NCI-H2227 (cell line): ENCODE data around the gene FOXS1.
A peak's percentile ranks its signal among the peaks of the same experiment; 100 is the strongest.

ENCODE experiments used
- DNase-seq: peaks from one replicate; lab custom pipeline; 2025; ENCODE audit not compliant: unreplicated experiment; lab: John Stamatoyannopoulos, UW

The FOXS1 gene

GRCh38 chr20:31845300-31845863, at the start of gene FOXS1:
Gene FOXS1, minus strand, starts transcription at chr20:31845604. Its CDS starts 62 bp downstream, at chr20:31845542.
- DNase-seq, result no peak

GRCh38 chr20:31890646-31891045, 45.2 kb upstream of the FOXS1 start:
- no peak for DNase-seq

- no peak for DNase-seq
Observed at GRCh38 chr20:31883829-31884228, 38.4 kb upstream of the FOXS1 start.

DNA sequence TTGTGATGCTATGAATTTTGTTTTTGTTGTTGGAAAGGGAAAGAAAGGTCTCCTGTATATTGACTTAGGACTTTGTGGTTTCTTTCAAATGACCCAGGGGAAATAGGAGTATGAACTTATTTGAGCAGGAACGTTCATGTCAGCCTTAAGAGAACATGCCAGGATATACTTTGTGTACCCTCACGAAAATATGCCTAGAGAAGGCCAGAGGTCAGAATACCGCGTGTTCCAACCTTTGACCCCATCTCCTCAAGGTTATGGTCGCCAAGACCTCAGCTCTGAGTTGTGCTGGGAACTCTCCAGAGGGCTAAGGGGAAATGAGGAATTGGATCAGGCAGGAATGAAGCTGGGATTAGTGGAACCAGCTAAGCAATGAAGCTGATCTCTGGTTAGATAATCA, 36.5 kb upstream of the FOXS1 start:
- DNase-seq, result no peak

- peak; percentile 97 for DNase-seq
Observed at GRCh38 chr20:31879143-31879987, 34.0 kb upstream of the FOXS1 start.

GRCh38 chr20:31877684-31878083, 32.3 kb upstream of the FOXS1 start:
- DNase-seq, result no peak

- no peak for DNase-seq
Observed at GRCh38 chr20:31875671-31876070, 30.3 kb upstream of the FOXS1 start.

DNA sequence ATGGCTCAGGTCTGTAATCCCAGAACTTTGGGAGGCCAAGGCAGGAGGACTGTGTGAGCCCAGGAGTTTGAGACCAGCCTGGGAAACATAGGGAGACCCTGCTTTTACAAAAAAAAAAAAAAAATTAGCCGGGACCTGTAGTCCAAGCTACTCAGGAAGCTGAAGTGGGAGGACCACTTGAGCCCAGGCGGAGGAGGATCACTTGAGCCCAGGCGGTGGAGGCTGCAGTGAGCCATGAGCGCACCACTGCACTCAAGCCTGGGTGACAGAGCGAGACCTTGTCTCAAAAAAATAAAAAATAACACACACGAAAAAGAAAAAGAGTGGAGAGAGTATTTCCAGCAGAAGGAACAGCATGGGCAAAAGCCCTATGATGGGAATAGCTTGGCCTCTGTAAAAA, 27.0 kb upstream of the FOXS1 start:
- DNase-seq, result no peak

DNA sequence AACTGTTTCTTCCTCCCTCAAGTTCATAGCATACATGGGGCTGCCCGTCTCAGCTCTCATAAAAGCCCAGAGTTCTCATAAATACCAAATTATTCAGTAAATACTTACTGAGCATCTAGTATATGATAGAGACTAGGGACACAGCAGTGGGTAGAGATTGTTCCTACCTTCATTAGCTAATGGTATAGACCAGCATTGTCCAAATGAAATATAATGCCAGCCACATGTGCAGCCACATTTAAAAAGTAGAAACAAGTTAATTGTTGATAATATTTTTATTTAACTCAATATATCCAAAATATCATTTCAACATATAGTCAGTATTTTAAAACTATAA, 26.2 kb upstream of the FOXS1 start:
- no peak for DNase-seq

DNA sequence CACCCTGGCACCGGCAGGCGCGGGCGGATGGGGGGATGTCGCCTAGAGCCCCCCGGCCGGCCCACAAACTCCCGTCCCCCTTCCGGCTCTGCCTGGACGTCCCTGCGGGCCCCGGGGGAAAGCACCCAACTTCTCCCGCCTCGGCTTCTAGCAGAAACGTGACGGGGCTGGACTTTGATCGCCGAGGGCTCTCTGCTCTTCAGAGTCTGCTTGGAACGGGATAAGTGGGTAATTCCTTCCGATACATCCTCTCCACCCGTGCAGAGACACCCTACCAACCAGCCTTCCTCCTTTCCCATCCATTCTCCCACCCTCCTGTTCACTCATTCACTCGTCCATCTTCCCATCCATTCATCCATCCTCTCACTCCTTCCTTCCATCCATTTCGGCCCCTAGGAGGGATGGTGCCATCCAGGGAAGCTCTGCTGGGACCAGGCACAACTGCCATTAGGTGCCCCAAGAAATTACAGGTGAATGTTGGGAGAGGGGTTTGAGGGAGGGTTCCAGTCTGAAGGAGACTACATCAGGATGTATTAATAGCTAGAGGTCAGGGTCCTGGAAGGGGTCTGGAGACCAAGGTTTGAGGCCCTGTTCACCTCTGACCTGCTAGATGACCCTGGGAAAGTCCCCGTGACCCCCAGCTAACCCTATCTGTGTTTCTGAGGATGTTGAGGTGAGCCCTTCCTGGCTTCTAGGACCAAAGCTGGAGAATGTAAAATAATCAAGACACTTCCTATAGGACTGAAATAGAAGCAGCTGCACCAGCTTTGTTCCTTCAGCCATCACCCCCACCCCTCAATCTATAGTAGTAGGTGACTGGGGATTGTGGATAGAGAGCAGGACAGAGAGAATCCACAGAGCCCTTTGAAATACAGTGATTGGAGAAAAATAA, 25.6 kb upstream of the FOXS1 start:
- DNase-seq, result peak; percentile 55

- peak; percentile 67 for DNase-seq
Observed at GRCh38 chr20:31869942-31870725, 24.7 kb upstream of the FOXS1 start, which contains the start of the genes DUSP15 and TTLL9. Gene DUSP15, minus strand, starts transcription at chr20:31870527. Its CDS starts 190 bp downstream, at chr20:31870337. Gene TTLL9, plus strand, starts transcription at chr20:31870634. Its CDS starts 493 bp downstream, at chr20:31871127.

DNA sequence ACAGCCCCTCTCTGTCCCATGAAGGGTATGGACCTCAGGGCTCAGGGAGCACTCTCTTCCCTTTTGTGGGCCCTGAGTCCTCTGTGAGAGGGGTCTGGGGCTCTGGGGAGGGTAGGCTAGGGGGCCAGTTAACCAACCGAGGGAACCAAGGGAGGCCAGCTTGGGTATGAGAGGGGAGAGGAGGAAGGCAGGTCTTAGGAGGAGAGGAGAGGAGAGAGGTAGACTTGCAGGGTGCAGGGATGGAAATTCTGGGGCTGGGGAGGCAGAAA, 24.2 kb upstream of the FOXS1 start:
- DNase-seq, result no peak

DNA sequence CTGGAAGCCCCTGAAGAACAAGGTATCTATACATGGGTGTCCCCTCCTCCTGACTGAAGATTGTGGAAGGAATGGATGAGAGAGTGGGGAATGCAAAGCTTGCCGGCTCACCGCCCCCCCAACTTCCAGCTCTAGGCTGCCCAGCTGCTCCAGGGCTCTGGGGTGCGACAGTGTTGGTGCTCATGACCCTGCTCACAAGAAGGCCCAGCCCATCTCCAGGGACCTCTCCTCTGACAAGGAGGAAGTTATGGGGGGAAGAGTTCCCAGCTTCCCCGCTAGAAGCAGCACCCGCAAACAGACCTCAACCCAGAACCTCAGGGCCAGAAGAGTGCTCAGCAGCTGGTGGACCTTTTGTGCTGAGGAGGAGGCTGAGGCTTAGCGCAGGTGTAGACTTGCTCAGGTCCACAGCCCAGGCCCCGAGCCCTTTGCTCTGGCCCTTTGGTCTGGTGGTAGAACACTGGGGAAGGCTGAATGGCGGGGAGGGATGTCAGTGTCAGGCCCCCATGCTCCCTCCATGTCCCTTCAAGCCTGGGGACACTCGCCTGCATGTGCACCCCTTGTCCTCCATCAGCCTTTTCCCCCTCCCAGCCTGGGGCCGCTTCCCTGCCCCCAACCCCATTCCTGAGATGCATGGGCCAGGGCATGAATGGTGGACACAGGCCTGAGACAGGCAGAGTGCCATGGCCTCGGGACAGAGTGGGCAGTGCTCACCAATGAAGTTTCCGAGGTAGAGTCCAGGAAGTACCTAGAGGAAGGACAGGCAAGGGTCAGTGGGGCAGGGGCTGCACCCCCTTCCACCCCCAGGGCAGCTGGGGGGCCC, 23.7 kb upstream of the FOXS1 start:
- DNase-seq, result no peak

DNA sequence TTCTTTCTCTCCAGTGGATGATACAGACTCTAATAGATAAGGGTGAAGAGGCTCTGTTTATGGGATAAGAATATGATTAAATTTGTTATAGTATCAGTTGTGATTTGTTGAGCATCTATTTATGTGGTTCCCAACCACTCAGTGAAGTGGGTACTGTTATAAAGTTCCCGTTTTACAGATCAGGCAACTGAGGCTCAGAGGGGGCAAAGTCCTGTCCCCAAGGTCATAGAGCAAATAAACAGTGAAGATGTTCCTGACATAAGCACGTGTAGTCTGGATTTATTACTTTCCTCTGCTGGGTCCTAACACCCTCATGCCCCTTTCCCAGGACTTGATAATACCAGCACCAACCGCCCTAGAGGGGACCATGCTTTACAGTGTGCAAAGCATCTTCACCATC, 20.8 kb upstream of the FOXS1 start:
- DNase-seq, result no peak

DNA sequence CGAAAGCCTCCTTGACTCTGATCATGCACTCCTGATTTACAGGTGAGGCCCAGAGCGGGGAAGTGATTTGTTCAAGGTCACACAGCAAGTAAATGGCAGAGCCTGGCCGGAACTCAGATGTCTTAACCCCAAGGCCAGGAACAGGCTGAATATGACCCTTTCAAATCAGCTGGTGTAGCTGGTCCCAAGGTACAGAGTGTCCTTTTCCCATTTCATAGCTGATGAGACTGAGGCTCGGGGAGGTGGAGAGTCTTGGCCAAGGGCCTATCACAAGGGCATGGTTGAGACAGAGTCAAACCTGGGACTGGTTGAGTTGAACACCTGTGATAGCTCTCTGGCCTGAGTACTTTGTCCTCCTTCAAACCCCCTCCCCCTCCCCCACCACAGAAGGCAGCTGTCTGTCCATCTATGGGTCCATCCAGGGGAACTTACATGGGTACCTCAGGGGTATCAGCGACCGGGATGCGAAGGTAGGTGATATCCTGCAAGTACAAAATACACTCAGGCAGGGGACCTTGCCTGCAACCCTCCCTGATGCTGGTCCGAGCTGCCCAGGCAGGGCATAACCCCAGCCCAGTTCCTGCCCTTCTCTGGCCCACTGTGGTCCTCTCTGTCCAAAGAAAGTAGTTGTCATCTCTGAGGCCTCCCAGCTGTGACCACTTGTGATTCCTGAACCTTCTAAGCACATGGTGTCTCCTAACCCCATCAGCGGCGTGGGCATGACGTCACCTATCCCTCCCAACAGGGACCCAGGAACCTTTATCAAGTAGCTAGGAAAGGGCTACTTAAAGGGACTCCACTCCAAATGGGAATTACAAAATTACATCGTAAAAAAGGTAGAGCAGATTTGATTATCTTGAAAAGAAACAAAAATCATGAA, 19.4 kb upstream of the FOXS1 start:
- no peak for DNase-seq

- DNase-seq, result no peak
Observed at GRCh38 chr20:31863296-31864085, 18.1 kb upstream of the FOXS1 start.

- no peak for DNase-seq
Observed at GRCh38 chr20:31862506-31862905, 17.1 kb upstream of the FOXS1 start.

DNA sequence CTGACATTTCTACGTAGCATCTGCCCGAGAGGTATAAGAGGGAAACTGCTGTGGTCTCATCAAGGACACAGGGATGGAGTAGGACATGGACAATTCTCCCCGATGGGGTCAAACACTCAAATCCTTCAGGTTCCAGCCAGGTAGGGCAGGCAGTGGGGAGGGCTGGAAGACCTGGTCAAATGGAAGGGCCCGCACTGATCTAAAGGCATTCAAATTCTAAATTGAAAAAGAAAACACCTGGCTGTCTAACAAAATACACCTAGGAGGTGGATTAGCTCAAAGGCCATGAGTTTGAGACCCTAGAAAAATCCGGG, 16.7 kb upstream of the FOXS1 start:
- DNase-seq, result no peak
